Activated effector memory CD4-positive, alpha-beta T cell treated with Interleukin-2 at 50 U/mL for 16 hours (primary cell): ENCODE data around the gene SYNM.

ENCODE experiments used
- DNase-seq: peaks from one replicate; pipeline ENCODE4 v3.0.0-alpha.2; 2020

The SYNM gene

DNA sequence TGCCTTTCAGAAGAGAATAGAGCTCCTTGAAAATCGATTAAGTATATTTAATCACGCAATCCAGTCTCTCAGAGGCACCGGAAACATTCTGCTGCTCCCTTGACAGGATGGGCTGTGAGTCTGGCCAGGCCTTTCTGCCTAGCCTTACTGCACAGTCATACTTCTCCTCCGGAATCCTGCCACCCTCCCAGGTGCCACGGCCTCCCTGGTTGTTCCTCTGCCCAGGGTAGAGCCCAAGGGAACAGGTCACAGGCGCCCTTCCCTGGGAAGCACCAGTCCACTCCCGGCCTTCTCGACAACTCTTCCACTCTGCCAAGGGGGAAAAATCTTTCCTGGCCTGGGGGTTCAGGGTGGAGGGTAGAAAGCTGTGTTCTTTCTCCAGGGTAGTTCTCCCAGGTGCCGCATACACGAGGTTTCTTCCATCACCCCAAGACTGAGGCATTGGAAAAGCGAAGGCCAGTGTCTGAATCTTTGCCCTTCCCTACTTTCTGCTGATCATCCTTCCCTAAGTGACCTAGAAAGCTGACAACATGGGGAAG is 17.4 kb upstream of the SYNM start:
- no peak for DNase-seq

DNA sequence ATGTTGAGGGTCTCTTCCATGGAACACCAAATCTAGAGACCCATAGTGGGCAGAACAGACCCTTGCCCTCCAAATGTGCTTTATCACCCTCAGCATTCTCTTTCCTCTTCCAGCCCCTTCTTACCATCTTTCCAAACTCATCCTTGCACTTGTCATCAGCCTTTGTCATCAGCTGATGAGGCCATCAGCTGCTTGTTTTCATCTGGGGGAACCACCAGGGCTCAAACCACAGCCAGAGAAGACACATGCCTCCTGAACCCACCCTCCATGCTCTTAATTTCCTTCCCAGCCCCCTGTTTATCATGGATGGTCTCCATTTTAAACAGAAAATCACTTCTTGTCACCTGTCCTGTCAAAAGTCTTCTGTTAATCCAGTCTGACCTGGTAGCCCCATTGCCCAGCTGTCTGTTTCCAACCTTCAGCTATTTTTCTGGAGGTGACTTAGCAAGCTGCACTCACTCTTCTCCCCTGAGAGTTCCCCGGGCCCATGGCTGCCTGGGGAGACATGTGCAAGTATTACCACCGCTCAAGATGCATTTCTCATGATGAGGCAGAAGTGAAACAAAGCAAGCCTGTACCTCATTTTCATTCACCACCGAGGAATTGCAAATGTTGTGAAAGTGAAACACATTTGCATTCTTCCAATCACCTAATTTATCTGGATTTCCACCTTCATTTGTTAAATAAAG is 14.7 kb upstream of the SYNM start:
- no peak for DNase-seq

DNA sequence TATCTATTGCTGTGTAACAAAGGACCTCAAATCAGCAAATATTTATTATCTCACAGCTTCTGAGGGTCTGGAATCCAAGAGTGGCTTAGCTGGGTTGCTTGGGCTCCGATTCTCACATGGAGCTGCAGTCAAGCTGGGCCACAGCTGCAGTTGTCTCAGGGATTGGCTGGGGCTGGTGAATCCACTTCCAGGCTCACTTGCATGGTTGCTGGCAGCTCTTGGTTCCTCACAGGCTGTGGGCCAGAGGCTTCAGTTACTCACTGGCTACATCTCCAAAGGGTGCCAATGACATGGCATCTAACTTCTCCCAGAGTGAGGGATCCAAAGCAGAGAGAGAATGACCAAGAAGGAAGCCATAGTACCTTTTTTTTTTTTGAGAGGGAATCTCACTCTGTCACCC is 13.9 kb upstream of the SYNM start:
- DNase-seq = no peak

DNA sequence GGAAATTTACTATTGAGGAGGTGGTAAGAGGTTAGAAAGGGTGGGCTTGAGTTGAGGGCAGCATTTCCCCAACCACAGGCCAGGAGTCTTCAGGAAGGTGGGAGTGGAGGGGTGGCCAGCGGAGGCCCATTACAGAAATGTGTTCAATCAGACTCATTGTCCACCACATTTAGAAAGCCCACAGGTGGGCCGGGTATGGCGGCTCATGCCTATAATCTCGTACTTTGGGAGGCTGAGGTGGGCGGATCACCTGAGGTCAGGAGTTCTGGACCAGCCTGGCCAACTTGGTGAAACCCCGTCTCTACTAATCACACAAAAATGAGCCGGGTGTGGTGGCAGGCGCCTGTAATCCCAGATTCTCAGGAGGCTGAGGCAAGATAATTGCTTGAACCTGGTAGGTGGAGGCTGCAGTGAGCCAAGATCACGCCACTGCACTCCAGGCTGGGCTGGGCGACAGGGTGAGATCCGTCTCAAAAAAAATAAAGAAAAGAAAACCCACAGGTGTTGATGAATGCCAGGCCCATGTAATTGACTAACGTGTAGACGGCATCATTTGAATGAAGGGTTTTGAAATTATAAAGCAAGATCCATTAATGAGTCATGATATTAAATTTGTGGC is 12.2 kb upstream of the SYNM start:
- DNase-seq = no peak

DNA sequence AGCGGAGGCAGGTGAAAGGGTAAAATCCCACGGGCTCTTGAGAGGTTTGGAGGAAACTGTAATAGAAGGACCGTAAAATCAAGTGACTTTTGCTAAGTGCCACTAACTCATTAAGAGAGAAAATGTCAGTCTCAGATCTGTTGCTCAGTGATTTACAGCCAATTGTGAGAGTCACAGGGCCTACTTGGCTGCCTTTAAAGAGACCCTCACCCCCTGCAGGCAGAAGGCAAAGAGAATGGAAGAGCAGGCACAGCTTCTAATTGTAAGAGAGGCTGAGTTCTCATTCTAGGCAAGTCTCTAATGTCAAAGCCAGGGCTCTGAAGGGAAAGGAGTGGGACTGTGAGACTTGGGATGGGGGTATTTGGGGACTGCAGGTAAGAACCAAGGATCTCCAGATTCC is 9.3 kb upstream of the SYNM start:
- DNase-seq = no peak

DNA sequence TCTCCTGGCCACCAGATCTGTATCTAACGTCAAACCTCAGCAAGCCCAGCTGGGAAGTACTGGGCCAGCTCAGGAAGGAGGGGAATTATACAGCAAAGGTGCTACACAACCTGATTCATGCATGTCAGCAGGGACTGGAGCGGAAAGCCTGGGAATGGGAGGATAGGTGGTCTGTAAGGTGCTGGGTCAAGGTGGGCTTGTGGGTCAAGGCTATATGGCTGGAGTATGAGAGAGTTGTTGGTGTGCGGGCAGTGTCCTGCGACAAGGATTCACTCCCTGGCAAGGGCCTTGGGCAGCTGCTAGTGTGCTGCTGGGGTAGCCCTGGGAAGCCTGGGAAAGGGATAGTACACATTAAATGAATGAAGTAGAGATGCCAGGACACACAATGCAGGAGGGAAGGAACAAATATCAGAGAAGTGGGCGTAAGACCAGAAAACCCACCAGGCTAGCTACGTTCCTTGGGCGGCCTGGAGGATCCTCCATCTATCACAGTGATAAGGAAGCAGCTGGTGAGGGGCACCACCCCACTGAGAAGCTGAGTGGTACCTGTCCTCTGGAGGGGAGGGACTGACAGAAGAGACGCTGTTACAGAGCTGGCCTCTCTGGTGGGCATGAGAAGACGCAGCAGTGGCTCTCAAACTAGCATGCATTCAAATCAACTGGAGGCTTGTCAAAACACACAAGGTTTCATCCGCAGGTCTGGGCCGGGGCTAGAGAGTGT is 8.5 kb upstream of the SYNM start:
- DNase-seq = no peak

DNA sequence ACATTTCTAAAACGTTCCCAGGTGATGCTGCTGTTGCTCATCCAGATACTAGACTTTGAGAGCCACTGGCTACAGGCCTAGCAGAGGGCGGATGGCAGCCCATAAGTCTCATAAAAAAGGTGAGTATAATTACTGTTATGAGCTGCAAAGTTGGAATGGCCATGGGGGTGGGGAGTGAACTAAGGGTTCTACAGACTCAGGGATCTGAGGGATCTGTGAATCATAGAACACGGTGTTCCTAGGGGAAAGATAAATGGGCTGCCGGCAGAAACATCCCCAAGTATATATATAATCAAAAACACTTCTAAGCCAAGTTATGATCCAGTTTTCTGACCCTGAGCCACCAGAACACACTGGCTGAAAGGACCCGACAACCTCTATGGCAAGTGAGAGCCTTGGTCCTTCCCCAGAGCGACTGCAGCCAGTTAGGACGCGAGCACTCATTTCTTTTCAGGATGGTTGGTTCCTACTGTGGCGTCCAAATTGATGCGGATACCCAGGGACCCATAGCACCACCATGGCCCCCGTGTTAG is 7.9 kb upstream of the SYNM start:
- no peak for DNase-seq

DNA sequence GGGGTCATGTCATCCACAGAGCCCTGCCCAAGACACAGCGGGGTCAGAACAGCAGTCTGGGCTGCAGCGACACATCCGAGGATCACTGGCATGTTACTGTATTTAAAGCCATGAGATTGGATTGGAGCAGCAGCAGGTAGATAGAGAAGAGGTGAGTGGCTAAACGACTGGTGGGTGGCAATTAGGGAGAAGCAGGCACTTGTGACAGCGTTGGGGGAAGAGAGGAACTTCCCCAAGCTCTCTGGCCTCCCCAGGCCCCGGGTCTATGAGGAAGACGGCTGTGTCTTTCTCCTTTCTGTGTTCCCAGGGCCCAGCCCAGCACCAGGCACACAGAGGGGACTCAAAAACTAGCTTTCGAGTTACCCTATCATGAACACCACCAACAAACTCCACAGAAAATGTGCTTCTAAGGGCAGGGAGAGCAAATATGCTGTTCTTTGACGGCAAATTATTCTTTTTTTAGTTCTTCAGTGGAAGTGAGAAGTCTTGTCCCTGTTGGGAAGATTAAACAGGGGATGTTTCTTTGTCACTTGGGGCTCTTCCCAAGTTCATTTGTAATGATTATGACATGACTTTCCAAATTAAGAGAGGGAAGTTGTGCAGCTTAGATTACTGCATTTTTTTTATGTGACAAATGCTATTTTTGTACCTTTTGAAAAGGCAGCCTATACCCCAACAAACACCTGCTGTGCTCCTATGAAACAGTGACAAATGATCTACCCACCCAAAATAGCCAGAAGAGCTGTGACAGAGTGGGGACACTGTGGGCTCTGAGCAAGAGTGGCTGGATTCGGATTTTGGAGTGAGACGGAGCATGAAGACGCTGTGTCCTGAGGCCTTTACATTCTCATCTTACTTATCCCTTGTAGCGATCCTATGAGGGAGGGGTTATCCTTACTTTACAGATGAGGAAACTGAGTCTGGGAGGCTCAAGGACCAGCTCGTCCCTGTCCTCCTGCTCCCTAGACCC is 7.2 kb upstream of the SYNM start:
- DNase-seq = no peak

DNA sequence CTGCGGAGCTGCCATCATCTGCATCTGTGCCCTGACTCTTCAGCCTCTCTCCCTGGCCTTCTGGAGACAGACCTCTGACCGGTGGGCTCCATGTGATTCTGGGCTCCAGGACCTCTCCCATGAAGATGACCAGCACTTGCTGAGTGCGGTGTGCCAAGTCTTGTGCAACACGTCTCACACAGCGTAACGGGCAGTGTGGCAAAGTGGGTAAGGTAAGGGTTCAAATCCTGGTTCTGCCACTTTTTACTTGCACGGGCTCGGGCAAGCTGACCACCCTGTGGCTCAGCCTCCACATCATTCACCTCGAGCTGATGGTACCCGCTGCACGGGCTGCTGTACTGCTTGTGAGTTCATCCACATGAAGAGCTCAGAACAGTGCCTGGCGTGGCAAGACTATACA is 6.5 kb upstream of the SYNM start:
- DNase-seq = no peak

DNA sequence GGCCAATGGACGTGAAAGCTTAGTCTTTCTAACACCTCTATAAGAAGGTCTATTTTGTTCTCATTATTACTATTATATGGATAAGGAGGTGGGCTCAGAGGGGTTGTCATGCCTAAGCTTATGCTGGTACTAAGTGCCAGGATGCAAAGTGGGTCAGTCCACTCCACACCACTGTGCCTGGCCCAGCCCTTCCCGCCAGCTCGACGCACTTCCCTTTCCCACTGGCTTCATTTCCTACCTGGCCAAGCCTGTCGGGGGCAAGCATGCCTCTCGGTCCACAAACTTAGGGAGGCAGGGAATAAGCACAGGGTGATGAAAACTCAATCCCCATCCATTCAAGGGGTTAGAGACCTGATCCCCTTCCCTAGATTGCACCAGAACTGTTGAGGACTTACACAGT is 5.9 kb upstream of the SYNM start:
- no peak for DNase-seq

DNA sequence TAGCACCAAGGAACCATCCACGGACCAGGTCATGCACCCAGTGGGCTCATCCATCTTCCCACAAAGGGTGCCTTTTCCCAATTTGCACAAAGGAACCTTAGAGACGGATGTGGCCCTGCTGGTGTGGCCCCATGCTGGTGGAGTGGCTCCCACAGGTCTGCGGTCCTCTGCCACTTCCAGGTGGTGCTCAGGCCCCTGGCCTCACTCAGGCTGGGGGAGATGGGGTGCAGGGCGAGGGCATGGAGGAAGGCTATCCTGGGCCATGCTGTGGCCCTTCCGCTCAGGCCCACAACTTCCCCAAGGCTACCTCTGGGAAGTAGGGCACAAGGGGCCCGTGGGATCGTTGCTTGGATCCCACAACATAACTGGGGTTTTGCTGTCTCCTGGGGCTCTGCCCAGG is 5.2 kb upstream of the SYNM start:
- DNase-seq = no peak

DNA sequence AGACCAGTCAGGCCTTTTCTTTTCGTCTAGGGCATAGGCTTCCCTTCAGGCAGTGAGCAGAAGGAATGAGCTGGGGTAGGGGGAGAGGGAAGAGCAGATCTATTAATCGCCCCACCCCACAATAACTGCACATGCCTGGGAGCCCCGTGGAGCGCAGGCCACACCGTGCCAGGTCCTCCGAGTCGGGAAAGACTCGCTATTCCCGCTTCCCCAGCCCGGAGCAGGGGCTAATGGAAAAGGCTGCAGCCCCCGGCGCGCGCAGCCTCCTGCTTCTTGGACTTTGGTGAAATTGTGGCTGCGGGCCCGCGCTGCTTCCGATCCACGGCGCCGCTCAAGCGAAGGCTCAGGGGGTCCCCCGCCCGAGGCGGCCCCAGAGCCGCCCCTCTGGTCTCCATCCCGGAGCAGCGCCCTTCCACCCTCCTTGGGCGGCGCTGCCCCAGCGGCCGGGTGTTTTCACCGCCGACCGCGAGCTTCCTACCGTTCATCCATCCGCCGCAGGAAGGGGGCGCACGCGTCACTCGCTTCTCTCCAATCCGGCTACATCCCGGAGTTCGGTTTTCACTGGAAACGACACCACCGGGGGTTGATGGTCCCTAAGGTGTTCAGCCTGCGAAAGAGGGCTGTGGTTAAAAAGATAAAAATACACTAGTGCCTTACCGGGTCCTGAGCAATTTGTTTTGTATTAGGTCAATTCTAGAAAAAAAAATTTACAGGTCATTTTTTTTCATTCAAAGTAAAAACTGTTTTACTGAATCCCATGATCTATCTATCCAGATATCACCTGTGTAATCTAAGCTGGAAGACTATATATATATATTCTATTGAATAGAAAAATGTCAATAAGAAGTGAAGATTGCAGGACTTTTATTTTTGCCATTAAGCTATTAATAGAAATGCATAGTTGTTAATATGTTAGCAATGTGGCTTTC is 4.4 kb upstream of the SYNM start:
- peak; percentile 9 for DNase-seq

DNA sequence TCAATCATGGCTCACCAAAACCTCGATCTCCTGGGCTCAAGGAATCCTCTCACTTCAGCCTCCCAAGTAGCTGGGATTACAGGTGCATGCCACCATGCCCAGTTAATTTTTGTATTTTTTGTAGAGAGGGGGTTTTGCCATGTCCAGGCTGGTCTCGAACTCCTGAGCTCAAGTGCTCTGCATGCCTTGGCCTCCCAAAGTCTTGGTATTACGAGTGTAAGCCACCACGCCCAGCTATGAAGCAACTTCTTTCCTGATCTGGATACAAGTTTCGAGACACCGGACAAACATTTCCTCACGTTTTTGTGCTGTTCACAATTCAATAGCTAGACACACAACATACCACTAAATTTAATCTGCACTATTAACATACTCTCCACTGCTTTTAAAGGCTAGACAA is 3.4 kb upstream of the SYNM start:
- no peak for DNase-seq

DNA sequence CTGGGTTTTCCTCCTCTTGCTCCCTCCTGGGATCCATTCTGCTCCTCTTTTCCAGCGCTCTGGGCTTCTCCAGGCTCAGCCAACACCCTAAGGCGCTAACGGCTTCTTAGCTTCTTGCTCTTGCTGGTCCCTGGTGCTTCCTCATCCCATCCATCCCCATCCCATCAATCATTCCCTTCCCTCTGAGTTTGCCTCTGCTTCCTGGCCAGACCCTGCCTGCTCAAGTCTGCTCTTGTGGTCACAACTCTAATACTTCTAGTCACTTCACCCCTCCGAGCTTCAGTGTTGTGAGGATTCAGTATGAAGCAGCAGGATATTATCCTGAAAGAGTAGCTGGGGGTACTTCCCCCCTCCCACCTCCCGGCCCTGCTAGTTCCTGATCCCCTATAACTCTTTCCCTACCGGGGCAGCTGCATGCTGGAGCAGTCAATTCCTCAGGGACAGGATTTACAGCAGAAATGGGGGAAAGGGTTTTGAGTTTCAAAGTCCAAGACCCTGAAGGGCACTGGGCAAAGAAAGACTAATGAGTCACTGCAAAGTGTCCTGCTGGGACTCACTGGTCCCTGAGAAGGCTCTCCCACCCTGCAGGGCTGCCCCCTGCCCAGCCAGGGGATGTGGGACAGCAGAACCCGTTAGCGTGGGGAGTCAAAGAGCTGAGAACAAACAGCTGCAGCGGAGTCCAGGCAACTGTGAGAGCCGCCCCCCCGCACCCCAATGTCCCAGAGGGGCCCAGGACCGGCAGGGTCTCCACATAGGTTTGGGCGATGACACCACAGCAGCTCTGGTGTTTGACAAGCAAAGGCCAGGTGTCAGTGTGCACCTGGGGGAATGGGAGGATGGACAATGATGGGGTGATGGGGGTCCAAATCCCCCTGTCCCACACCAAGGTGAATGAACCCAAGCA is 2.3 kb upstream of the SYNM start:
- no peak for DNase-seq

DNA sequence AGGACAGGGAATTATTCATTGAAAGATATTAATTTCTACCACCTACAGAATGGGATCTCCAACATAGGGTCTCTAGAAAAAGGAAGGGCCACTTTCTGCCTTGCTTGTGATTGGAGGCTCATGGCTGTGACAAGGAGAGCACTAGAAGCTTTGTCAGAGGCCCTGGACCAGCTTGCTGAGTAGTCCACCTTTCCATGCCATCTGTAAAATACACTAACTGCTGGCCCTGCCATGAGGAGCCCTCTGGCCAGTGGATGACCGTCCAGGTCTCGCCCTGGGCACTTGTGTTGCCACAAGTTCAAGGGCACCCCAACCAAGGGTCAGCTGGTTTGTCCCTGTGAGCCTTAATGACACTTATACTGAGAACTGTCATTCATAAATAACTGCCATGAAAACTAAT is 1.6 kb upstream of the SYNM start:
- no peak for DNase-seq

DNA sequence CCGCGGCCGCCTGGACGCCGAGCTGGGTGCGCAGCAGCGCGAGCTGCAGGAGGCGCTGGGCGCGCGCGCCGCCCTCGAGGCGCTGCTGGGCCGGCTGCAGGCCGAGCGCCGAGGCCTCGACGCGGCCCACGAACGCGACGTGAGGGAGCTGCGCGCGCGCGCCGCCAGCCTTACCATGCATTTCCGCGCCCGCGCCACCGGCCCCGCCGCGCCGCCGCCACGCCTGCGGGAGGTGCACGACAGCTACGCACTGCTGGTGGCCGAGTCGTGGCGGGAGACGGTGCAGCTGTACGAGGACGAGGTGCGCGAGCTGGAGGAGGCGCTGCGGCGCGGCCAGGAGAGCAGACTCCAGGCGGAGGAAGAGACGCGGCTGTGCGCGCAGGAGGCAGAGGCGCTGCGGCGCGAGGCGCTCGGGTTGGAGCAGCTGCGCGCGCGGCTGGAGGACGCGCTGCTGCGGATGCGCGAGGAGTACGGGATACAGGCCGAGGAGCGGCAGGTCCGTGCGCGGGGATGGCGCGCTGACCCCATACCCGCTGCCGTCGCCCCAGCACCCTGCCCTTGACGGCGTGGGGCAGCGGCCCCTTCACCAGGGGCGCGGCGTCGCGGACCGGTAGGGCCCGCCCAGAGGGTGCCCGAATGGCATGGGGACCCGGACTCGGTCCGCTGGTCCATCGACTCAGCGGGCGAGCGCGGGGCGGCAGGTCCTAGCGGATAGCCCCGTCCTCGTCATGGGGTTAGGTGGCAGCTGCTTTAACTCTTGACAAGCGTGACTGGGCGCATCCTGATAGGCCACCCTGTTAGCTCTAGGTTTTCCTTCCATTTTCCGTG is 848 bp downstream of the SYNM start:
- DNase-seq = peak; percentile 2

DNA sequence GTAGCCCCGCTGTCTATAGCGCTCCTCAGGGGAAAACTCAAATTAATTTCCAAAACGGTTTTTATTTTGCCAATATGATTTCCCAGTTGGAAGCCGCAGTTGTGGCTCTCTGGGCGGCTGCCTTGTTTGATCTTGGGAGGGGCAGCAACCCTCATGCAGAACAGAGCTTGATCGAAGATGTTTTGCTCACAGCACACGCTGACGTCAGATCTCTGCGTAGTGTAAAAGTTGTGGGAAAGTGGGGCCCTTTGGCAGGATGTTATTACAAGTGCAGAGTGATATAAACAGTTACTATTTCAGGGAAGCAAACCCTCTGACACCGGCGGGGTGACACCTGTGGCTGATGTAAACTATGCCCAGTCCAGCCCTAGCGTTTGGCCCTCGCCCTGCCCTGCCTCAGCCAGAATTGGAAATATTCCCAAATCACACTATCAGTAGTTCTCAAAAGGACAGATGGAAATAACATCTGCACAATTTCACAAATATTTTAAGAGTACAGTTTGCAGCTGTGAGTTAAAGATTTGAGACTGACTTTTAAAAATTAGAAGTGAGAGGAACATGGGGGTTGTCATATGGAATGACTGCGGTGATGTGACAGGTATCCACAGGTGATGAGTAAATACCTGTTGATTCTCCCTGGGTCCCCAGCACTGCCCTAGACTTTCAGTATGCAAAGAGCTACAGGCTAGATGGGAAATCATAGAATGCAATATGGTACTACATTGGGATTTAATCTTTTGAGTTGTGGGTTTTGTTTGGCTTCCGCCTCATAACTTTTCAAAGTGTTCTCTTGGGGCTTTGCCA is 1.7 kb downstream of the SYNM start:
- DNase-seq = no peak

DNA sequence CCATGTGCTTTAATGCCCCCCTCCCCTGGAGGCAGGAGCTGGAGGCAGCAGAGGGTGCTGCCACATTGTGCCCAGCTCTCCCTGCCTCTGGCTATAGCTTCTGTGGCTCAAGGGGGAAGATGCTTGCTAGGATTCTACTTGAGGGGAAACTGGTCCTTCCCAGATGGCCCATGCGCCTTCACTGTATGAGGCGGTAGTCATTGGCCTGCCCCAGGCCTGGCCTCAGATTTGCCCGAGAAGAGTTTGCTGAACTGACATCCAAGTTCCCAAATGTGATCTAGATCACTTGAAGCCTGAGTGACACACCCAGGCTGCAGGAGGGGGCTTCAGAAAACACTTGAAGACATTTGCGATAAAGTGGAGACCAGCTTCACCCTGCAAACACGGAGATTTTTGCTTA is 4.1 kb downstream of the SYNM start:
- DNase-seq = no peak
